HepG2 (cell line): ENCODE results near the gene MADCAM1. TPM values are rescaled to one million over a fixed set of nuclear protein-coding genes. Genes with fewer than 3 reads are reported as not detected.

ENCODE experiments used
- ATAC-seq: fragments of 200-7000 bp; cut with Tn5 transposase; 3 replicates; pipeline ENCODE4 v1.9.1; 2020; ENCODE audit warnings: mild to moderate bottlenecking, moderate library complexity
- BruUV-seq: library from RNA; stranded (reverse); fragments of 400-500 nt; replicated peaks from 2 replicates; lab custom pipeline; 2021; lab: Mats Ljungman, UMichigan
- CTCF ChIA-PET: fragments of 300-600 bp; formaldehyde crosslinking; extraction: SDS; loops from one replicate; lab custom pipeline; 2021; ENCODE audit warnings: low total read pairs, inconsistent platforms, low intra/inter-chr PET ratio; lab: Yijun Ruan, JAX
- POLR2A ChIA-PET: fragments of 350-600 bp; sonication (Branson Sonifier 250); formaldehyde crosslinking; loops from one replicate; lab custom pipeline; 2020; ENCODE audit warnings: antibody characterized with exemption, inconsistent platforms; lab: Yijun Ruan, JAX
- DNase-seq: peaks from one replicate; pipeline ENCODE4 v3.0.0-alpha.2; 2015; ENCODE audit warnings: low spot score
- FAIRE-seq: peaks from 3 replicates; lab custom pipeline; 2011; peaks lifted over from hg19 to GRCh38; lab: Jason Lieb, UNC
- H2AFZ ChIP-seq: one replicate; pipeline ENCODE4 v1.6.1; 2011; ENCODE audit warnings: low read length, inconsistent platforms
- H3K27ac ChIP-seq: fragments of 300-600 bp; 3 replicates; pipeline ENCODE4 v1.8.0; 2011; ENCODE audit warnings: mixed run types, mild to moderate bottlenecking, mixed read lengths, low read length, inconsistent platforms; ENCODE audit not compliant: insufficient read depth; ENCODE audit errors: extremely low read length
- H3K27me3 ChIP-seq, 2 experiments: fragments of 200-600 bp in 1 of 2; 2 replicates in 1 of 2; 3 replicates in 1 of 2; pipeline versions ENCODE4 v1.6.0 to v1.8.0; 2011; ENCODE audit warnings: low read length in 2 of 2, mild to moderate bottlenecking in 2 of 2, moderate library complexity in 2 of 2, inconsistent platforms in 1 of 2; ENCODE audit not compliant: insufficient read depth in 2 of 2, control insufficient read depth in 1 of 2
- H3K36me3 ChIP-seq, 2 experiments: fragments of 200-600 bp in 1 of 2; replicated peaks in 1 of 2; 2 replicates in 1 of 2; 3 replicates in 1 of 2; pipeline versions ENCODE4 v1.5.1 to v1.8.0; 2011; ENCODE audit warnings: low read length in 2 of 2, inconsistent platforms in 1 of 2; ENCODE audit not compliant: insufficient read depth in 2 of 2, control insufficient read depth in 1 of 2
- H3K4me1 ChIP-seq: 2 replicates; pipeline ENCODE4 v1.5.1; 2012; ENCODE audit warnings: low read length, inconsistent platforms; ENCODE audit not compliant: insufficient read depth
- H3K4me2 ChIP-seq: 2 replicates; pipeline ENCODE4 v1.6.0; 2011; ENCODE audit warnings: low read depth, low read length, inconsistent platforms
- H3K4me3 ChIP-seq, 3 experiments: fragments of 200-600 bp in 1 of 3; sonication (generic), shearing (Covaris generic) in 1 of 3; replicated peaks in 1 of 3; 2 replicates each; pipeline ENCODE4 v1.5.1; 2011 to 2016; ENCODE audit warnings: low read length in 3 of 3, inconsistent platforms in 2 of 3, low read depth in 2 of 3, mild to moderate bottlenecking in 2 of 3, control low read depth in 1 of 3, mixed read lengths in 1 of 3; ENCODE audit not compliant: insufficient read depth in 1 of 3
- H3K79me2 ChIP-seq: one replicate; pipeline ENCODE4 v1.6.1; 2011; ENCODE audit warnings: low read length, inconsistent platforms; ENCODE audit not compliant: insufficient read depth
- H3K9ac ChIP-seq: 2 replicates; pipeline ENCODE4 v1.6.0; 2011; ENCODE audit warnings: mild to moderate bottlenecking, low read depth, low read length, inconsistent platforms; ENCODE audit not compliant: insufficient read depth
- H3K9me3 ChIP-seq: 2 replicates; pipeline ENCODE4 v1.5.1; 2012; ENCODE audit warnings: mild to moderate bottlenecking, low read length
- H4K20me1 ChIP-seq: 2 replicates; pipeline ENCODE4 v1.6.0; 2011; ENCODE audit warnings: inconsistent platforms, mild to moderate bottlenecking, low read length, moderate library complexity; ENCODE audit not compliant: insufficient read depth
- BHLHE40 ChIP-seq: IDR thresholded peaks from 2 replicates; pipeline ENCODE4 v1.6.1; 2011; ENCODE audit warnings: low read length, improper control_type of control experiment
- THAP11 ChIP-seq: IDR thresholded peaks from 2 replicates; pipeline ENCODE4 v1.6.1; 2016; ENCODE audit warnings: missing biosample characterization, missing genetic modification reagents
- ZC3H13 ChIP-seq: sonication (generic); formaldehyde crosslinking; IDR thresholded peaks from 2 replicates; pipeline ENCODE4 v1.8.1; 2023; ENCODE audit warnings: mild to moderate bottlenecking, missing genetic modification reagents, moderate library complexity
- ZNF17 ChIP-seq: sonication (generic); formaldehyde crosslinking; IDR thresholded peaks from 2 replicates; pipeline ENCODE4 v1.5.0; 2020; ENCODE audit warnings: mild to moderate bottlenecking, missing genetic modification reagents
- ZNF431 ChIP-seq: sonication (generic); formaldehyde crosslinking; IDR thresholded peaks from 2 replicates; pipeline ENCODE4 v1.9.0; 2022; ENCODE audit warnings: missing genetic modification reagents, low read depth, mild to moderate bottlenecking, borderline replicate concordance
- ZNF770 ChIP-seq: sonication (generic); formaldehyde crosslinking; IDR thresholded peaks from 2 replicates; pipeline ENCODE4 v1.5.0; 2020; ENCODE audit warnings: mild to moderate bottlenecking, missing genetic modification reagents
- WGBS: methylation state at CpG from one replicate; pipeline ENCODE4 v1.1.6; 2017; ENCODE audit warnings: low lambda C conversion rate; 5-methylcytosine and 5-hydroxymethylcytosine counted together
- in situ Hi-C: cut with HindIII; loops from 2 replicates; pipeline ENCODE4 v1.10.0; 2017; ENCODE audit warnings: low pct_unique_long_range_greater_than_20kb; ENCODE audit not compliant: extremely low pct_ligation_motif_present
- intact Hi-C: fragments of 100-400 bp; cut with micrococcal nuclease; formaldehyde crosslinking; loops from one replicate; pipeline ENCODE4 v1.10.0; 2022; ENCODE audit not compliant: unreplicated experiment
- polyA plus RNA-seq, 8 experiments: library from polyadenylated mRNA; depleted of rRNA in 3 of 8; stranded (reverse) in 7 of 8; unstranded in 1 of 8; fragments of >200 nt; fragmentation: Illumina TruSeq in 4 of 8; extraction: Trizol in 4 of 8; gene quantifications; 2 replicates each; pipeline versions ENCODE4 v1.2.1 to v1.2.3, GENCODE V29; 2011 to 2016; ENCODE audit warnings: low read depth in 4 of 8, missing spikeins in 1 of 8, mixed read lengths in 1 of 8; ENCODE audit not compliant: insufficient read depth in 1 of 8
- total RNA-seq, 5 experiments: library from RNA; depleted of rRNA; stranded (reverse); fragments of >200 nt; fragmentation: Illumina TruSeq; extraction: Trizol; gene quantifications; 2 replicates each; pipeline ENCODE4 v1.2.3, GENCODE V29; 2016; ENCODE audit warnings: low read depth in 1 of 5
- TF ChIP-seq, protein P1 (sequence below): sonication (generic); formaldehyde crosslinking; IDR thresholded peaks from 2 replicates; pipeline ENCODE4 v1.4.0; 2020; ENCODE audit warnings: mild to moderate bottlenecking, missing genetic modification reagents

Gene MADCAM1
- total and polyA plus RNA-seq, 2 of the 13 experiments (the other 11 are each of a cell fraction or from before 2014, with no cell fraction given), result 0.29 to 0.33 TPM

DNA sequence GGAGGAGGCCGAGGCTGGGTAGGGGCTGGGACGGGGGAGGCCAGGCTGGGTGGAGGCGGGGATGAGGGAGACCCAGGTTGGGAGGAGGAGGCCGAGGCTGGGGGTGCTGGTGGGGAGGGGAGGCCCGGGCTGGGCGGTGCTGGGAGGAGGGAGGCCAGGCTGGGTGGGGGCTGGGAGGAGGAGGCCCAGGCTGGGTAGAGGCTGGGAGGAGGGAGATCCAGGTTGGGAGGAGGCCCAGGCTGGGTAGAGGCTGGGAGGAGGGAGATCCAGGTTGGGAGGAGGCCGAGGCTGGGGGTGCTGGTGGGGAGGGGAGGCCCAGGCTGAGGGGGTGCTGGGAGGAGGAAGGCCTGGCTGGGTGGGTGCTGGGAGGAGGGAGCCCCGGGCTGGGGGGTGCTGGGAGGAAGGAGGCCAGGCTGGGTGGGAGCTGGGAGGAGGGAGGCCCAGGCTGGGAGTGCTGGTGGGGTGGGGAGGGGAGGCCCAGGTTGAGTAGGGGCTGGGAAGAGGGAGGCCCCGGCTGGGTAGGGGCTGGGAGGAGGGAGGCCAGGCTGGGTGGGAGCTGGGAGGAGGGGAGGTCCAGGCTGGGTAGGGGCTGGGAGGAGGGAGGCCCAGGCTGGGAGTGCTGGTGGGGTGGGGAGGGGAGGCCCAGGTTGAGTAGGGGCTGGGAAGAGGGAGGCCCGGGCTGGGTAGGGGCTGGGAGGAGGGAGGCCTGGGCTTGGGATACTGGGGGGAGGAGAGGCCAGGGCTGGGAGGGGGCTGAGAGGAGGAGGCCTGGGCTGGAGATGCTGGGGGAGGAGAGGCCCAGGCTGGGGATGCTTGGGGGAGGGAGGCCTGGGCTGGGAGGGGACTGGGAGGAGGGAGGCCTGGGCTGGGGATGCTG, 21.7 kb downstream of the MADCAM1 start:
- BruUV-seq, result no TSS peak
- no peaks in the 10 kb centered on the region for H3K27me3 ChIP-seq
- no peak overlapping the region for H2AFZ ChIP-seq
- 64% methylated on average over 10 of the region's 10 CpGs for WGBS
- no peak for FAIRE-seq
- H3K36me3 ChIP-seq, result no peaks in the 10 kb centered on the region
- ChIA-PET POLR2A (interaction anchor here (0.6 to 1.8 kb wide), 4 partner anchors 11 to 155 kb away, joined by 3 to 8 read pairs (median 6); no protein-coding TSS in a partner anchor), CTCF (no interaction called here)
- H3K4me1 ChIP-seq, result peaks cover 34% of the 10 kb centered on the region
- H3K9ac ChIP-seq, result no peak overlapping the region
- peak; percentile 15; the same call in 1 of the 3 replicates for ATAC-seq
- in situ Hi-C loops (no loop called here), intact Hi-C loops (no loop called here)
- no peak overlapping the region for H3K4me2 ChIP-seq
- no peaks in the 10 kb centered on the region for H4K20me1 ChIP-seq
- no peaks in the 10 kb centered on the region for H3K79me2 ChIP-seq
- no peak for DNase-seq
- no peak overlapping the region for H3K4me3 ChIP-seq
- TF ChIP-seq ZC3H13 (CRISPR knock-in tag), result no peak
- no peak for TF ChIP-seq THAP11 (CRISPR knock-in tag)
- TF ChIP-seq ZNF431 (CRISPR knock-in tag), result no peak
- TF ChIP-seq, protein P1, sequence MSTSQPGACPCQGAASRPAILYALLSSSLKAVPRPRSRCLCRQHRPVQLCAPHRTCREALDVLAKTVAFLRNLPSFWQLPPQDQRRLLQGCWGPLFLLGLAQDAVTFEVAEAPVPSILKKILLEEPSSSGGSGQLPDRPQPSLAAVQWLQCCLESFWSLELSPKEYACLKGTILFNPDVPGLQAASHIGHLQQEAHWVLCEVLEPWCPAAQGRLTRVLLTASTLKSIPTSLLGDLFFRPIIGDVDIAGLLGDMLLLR (CRISPR knock-in tag), result no peak
- no peak for TF ChIP-seq BHLHE40
- TF ChIP-seq ZNF770 (CRISPR knock-in tag), result peak; percentile 45; the same call in 1 of the 2 replicates
- TF ChIP-seq ZNF17 (CRISPR knock-in tag), result no peak
- H3K27ac ChIP-seq, result no peak overlapping the region
- no peaks in the 10 kb centered on the region for H3K9me3 ChIP-seq
